Measurements from ENCODE around the gene WDR82.

WDR82 gene

GRCh38 chr3:52256622-52257021 is 21.8 kb downstream of the WDR82 start:
- no peaks in the 10 kb centered on the region for H3K9me2 ChIP-seq (replicated peaks; ENCODE audit: control insufficient read depth, low read length)
- H3K27me3 ChIP-seq (ENCODE audit: control insufficient read depth, low read length): no peaks in the 10 kb centered on the region
- no peak overlapping the region for H3K4me2 ChIP-seq (ENCODE audit: low read length)
- peaks cover 37% of the 10 kb centered on the region for H3K79me2 ChIP-seq (ENCODE audit: control insufficient read depth, low read length)
- H3K9me3 ChIP-seq (ENCODE audit: control insufficient read depth, insufficient read depth, low read length): no peaks in the 10 kb centered on the region
- H3K4me1 ChIP-seq (ENCODE audit: control insufficient read depth, low read length): peaks cover 46% of the 10 kb centered on the region
- no peak overlapping the region for H3K27ac ChIP-seq (ENCODE audit: low read depth, low read length)
- TF ChIP-seq EZH2phosphoT487 (IDR thresholded peaks at IDR 0.05; ENCODE audit: borderline replicate concordance, low read length): no peak
- TF ChIP-seq CTCF (IDR thresholded peaks at IDR 0.05; ENCODE audit: low read depth, low read length, poor library complexity, severe bottlenecking): no peak
- H3K4me3 ChIP-seq (ENCODE audit: low read length): no peak overlapping the region
- peaks cover 98% of the 10 kb centered on the region for H3K36me3 ChIP-seq (ENCODE audit: control insufficient read depth, low read length)
- H4K20me1 ChIP-seq (ENCODE audit: control insufficient read depth, insufficient read depth, low read depth, low read length): peaks cover 18% of the 10 kb centered on the region; the same call in 1 of the 2 replicates
- H3F3A ChIP-seq (ENCODE audit: control insufficient read depth, insufficient read depth): peaks cover 18% of the 10 kb centered on the region

DNA sequence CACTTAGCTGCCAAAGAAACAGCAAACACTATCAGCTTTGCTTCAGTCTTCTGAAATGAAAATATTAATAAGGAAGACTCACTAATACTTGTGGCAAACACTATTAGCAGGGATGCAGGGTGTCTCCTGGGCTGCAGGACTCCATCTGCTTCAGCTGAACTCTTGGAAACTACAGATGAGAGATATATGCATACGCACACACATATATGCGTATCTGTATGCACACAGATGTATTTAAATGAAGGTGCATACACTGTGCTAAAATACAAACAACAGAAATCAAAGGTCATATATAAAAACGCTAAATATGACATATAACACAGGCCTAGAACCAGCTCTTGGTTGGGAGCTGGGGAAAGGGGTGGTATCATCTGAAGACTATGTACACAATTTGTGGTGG is 22.3 kb downstream of the WDR82 start:
- no peaks in the 10 kb centered on the region for H3K27me3 ChIP-seq (ENCODE audit: control insufficient read depth, low read length)
- no peaks in the 10 kb centered on the region for H3K9me3 ChIP-seq (ENCODE audit: control insufficient read depth, insufficient read depth, low read length)
- peaks cover 18% of the 10 kb centered on the region for H3F3A ChIP-seq (ENCODE audit: control insufficient read depth, insufficient read depth)
- TF ChIP-seq EZH2phosphoT487 (IDR thresholded peaks at IDR 0.05; ENCODE audit: borderline replicate concordance, low read length) (no peak), CTCF (IDR thresholded peaks at IDR 0.05; ENCODE audit: low read depth, low read length, poor library complexity, severe bottlenecking) (no peak)
- H3K4me2 ChIP-seq (ENCODE audit: low read length): no peak overlapping the region
- peaks cover 34% of the 10 kb centered on the region for H3K79me2 ChIP-seq (ENCODE audit: control insufficient read depth, low read length)
- no peak overlapping the region for H3K27ac ChIP-seq (ENCODE audit: low read depth, low read length)
- peaks cover 18% of the 10 kb centered on the region; the same call in 1 of the 2 replicates for H4K20me1 ChIP-seq (ENCODE audit: control insufficient read depth, insufficient read depth, low read depth, low read length)
- no peaks in the 10 kb centered on the region for H3K9me2 ChIP-seq (replicated peaks; ENCODE audit: control insufficient read depth, low read length)
- peaks cover 98% of the 10 kb centered on the region for H3K36me3 ChIP-seq (ENCODE audit: control insufficient read depth, low read length)
- peaks cover 46% of the 10 kb centered on the region for H3K4me1 ChIP-seq (ENCODE audit: control insufficient read depth, low read length)
- H3K4me3 ChIP-seq (ENCODE audit: low read length): no peak overlapping the region

DNA sequence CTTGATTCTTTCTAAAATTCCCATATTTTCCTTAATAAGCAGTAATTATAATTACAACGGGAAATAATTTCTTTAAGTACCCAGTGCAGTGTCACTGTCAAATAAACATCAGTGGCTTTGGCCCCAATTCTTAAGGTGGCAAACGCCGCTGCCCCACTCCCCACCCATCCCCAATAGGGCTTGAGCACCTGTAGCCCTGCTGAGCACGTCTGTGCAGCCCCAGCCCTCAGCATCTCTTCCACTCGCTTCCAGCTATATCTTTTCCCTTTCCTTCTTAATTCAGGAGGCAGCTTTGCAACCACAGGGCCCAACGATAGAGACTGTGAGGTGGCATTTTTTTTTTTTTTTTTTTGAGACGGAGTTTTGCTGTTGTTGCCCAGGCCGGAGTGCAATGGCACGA is 23.8 kb downstream of the WDR82 start:
- Histone ChIP-seq H3K4me2 (ENCODE audit: low read length) (no peak overlapping the region), H3F3A (ENCODE audit: control insufficient read depth, insufficient read depth) (peaks cover 25% of the 10 kb centered on the region)

More for the DNA sequence above, 23.8 kb downstream of the WDR82 start:
- peaks cover 96% of the 10 kb centered on the region for H3K36me3 ChIP-seq (ENCODE audit: control insufficient read depth, low read length)
- H3K9me3 ChIP-seq (ENCODE audit: control insufficient read depth, insufficient read depth, low read length): no peaks in the 10 kb centered on the region
- TF ChIP-seq EZH2phosphoT487 (IDR thresholded peaks at IDR 0.05; ENCODE audit: borderline replicate concordance, low read length) (no peak), CTCF (IDR thresholded peaks at IDR 0.05; ENCODE audit: low read depth, low read length, poor library complexity, severe bottlenecking) (no peak)
- peaks cover 32% of the 10 kb centered on the region for H3K79me2 ChIP-seq (ENCODE audit: control insufficient read depth, low read length)
- H3K27ac ChIP-seq (ENCODE audit: low read depth, low read length): no peak overlapping the region
- H3K4me3 ChIP-seq (ENCODE audit: low read length): no peak overlapping the region
- no peaks in the 10 kb centered on the region for H3K27me3 ChIP-seq (ENCODE audit: control insufficient read depth, low read length)
- H4K20me1 ChIP-seq (ENCODE audit: control insufficient read depth, insufficient read depth, low read depth, low read length): peaks cover 18% of the 10 kb centered on the region; the same call in 1 of the 2 replicates
- H3K4me1 ChIP-seq (ENCODE audit: control insufficient read depth, low read length): peaks cover 46% of the 10 kb centered on the region
- no peaks in the 10 kb centered on the region for H3K9me2 ChIP-seq (replicated peaks; ENCODE audit: control insufficient read depth, low read length)
